ENCODE measurements around the gene EID1. TPM values are rescaled to one million over a fixed set of nuclear protein-coding genes. Genes with fewer than 3 reads are reported as not detected.

EID1 gene
- polyA plus RNA-seq, 3 donors = 298 to 378 (median 304) TPM

Other genes starting within 250 kb of the EID1 start
- 100 to 1,000 TPM in 1 of 3 donors, 10 to 100 TPM in 2; 91.0 to 113 (median 94.2) TPM for gene FBN1, start 232.4 kb upstream of the EID1 start, polyA plus RNA-seq (ENCODE audit: insufficient read length in 3 of 3)
- 1 to 10 TPM; 7.7 to 9.4 (median 9.4) TPM for gene CEP152, start 67.1 kb upstream of the EID1 start, polyA plus RNA-seq (ENCODE audit: insufficient read length in 3 of 3)
- gene SHC4, start 85.8 kb downstream of the EID1 start, polyA plus RNA-seq (ENCODE audit: insufficient read length in 3 of 3) = 1 to 10 TPM; 2.3 to 2.8 (median 2.5) TPM
- 10 to 100 TPM; 45.9 to 71.8 (median 57.9) TPM for gene SECISBP2L, start 168.3 kb downstream of the EID1 start, polyA plus RNA-seq (ENCODE audit: insufficient read length in 3 of 3)

Measured in renal cortex interstitium (tissue), 3 donors.